OCI-LY7 (cell line): ENCODE results near the gene DCTPP1.

Source experiments
- EZH2phosphoT487 ChIP-seq: fragments of 200-600 bp; sonication (generic); IDR thresholded peaks from 2 replicates; pipeline ENCODE4 v1.6.1; 2018; ENCODE audit warnings: low read depth, borderline replicate concordance, mild to moderate bottlenecking, mixed run types, antibody characterized with exemption, low read length, moderate library complexity, mixed read lengths
- TF ChIP-seq, protein P1 (sequence below): fragments of 200-600 bp; sonication (generic); conservative IDR thresholded peaks from 2 replicates; pipeline ENCODE4 v1.5.1; 2014; ENCODE audit warnings: mild to moderate bottlenecking, antibody characterized with exemption, low read length, moderate library complexity, mixed read lengths

DNA sequence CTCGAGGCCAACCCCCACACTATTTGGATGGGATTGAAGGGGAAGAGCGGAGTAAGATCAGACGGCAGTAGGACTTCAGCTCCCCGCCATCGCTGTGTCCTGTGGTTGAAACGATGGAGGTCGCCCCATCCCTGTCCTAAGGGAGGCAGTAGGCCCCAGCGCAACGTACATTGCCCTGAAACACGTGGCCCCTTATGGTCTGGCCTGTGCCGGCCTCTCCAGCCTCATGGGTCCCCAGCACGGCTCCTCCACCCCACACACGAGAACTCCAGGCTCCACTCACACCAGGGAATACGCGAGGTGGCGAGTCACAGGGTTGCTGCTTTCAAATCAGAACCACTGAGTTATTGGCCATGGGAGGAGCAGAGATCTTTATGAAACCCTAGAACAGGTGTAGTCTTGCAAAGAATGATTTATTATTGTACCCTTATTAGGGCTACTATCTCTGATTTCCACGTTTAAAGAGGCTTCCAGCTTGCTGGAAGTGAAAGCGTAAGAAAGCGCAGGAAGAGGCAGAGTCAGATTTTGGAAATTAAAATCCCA is 669 bp upstream of the DCTPP1 start:
- TF ChIP-seq, protein P1, sequence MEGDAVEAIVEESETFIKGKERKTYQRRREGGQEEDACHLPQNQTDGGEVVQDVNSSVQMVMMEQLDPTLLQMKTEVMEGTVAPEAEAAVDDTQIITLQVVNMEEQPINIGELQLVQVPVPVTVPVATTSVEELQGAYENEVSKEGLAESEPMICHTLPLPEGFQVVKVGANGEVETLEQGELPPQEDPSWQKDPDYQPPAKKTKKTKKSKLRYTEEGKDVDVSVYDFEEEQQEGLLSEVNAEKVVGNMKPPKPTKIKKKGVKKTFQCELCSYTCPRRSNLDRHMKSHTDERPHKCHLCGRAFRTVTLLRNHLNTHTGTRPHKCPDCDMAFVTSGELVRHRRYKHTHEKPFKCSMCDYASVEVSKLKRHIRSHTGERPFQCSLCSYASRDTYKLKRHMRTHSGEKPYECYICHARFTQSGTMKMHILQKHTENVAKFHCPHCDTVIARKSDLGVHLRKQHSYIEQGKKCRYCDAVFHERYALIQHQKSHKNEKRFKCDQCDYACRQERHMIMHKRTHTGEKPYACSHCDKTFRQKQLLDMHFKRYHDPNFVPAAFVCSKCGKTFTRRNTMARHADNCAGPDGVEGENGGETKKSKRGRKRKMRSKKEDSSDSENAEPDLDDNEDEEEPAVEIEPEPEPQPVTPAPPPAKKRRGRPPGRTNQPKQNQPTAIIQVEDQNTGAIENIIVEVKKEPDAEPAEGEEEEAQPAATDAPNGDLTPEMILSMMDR: peak; percentile 67; the same call in 1 of the 2 replicates
- TF ChIP-seq EZH2phosphoT487: no peak
